Neural cell (in vitro differentiated cells): ENCODE measurements around the gene PCDHGA4. TPM values are rescaled to one million over a fixed set of nuclear protein-coding genes. Genes with fewer than 3 reads are reported as not detected.
"Not testable (repeated sequence)": the region's sequence is repeated elsewhere in the genome, so short reads cannot be mapped to it uniquely, and the experiment has no call there.

Experiments used
- H2AFZ ChIP-seq: fragments of 200-600, 300-800 bp; sonication (generic), shearing (Covaris generic); 2 replicates; pipeline ENCODE4 v1.6.0; 2014; ENCODE audit warnings: low read depth, mild to moderate bottlenecking, antibody characterized with exemption, low read length, moderate library complexity
- H3F3A ChIP-seq: fragments of 200-600 bp; shearing (Covaris generic); 2 replicates; pipeline ENCODE4 v1.6.1; 2016; ENCODE audit warnings: mild to moderate bottlenecking, moderate library complexity, mixed read lengths, antibody characterized with exemption, low read length; ENCODE audit not compliant: insufficient read depth, poor library complexity, severe bottlenecking
- H3K27ac ChIP-seq: fragments of 200-600, 300-800 bp; sonication (generic), shearing (Covaris generic); 2 replicates; pipeline ENCODE4 v1.5.1; 2014; ENCODE audit warnings: mild to moderate bottlenecking, low read length, moderate library complexity
- H3K27me3 ChIP-seq: fragments of 300-800, 200-600 bp; sonication (generic), shearing (Covaris generic); 2 replicates; pipeline ENCODE4 v1.6.0; 2014; ENCODE audit warnings: mild to moderate bottlenecking, low read depth, low read length, moderate library complexity; ENCODE audit not compliant: insufficient read depth
- H3K36me3 ChIP-seq: fragments of 300-800, 200-600 bp; sonication (generic), shearing (Covaris generic); 2 replicates; pipeline ENCODE4 v1.5.1; 2014; ENCODE audit warnings: mild to moderate bottlenecking, antibody characterized with exemption, low read length, moderate library complexity; ENCODE audit not compliant: insufficient read depth
- H3K4me2 ChIP-seq: fragments of 300-800, 200-600 bp; sonication (generic), shearing (Covaris generic); 2 replicates; pipeline ENCODE4 v1.6.0; 2014; ENCODE audit warnings: mild to moderate bottlenecking, low read length
- H3K4me3 ChIP-seq: fragments of 300-800, 200-600 bp; sonication (generic), shearing (Covaris generic); 2 replicates; pipeline ENCODE4 v1.5.1; 2014; ENCODE audit warnings: mild to moderate bottlenecking, low read length, moderate library complexity
- H3K79me2 ChIP-seq: fragments of 200-600 bp; shearing (Covaris generic); replicated peaks from 2 replicates; pipeline ENCODE4 v1.6.0; 2014; ENCODE audit warnings: mild to moderate bottlenecking, low read length, moderate library complexity; ENCODE audit not compliant: insufficient read depth
- H3K9ac ChIP-seq: fragments of 300-800, 200-600 bp; sonication (generic), shearing (Covaris generic); 2 replicates; pipeline ENCODE4 v1.6.1; 2016; ENCODE audit warnings: mild to moderate bottlenecking, low read length, mixed read lengths
- H3K9me2 ChIP-seq: fragments of 200-600 bp; shearing (Covaris generic); 2 replicates; pipeline ENCODE4 v1.6.1; 2016; ENCODE audit warnings: mild to moderate bottlenecking, low read length, mixed read lengths; ENCODE audit not compliant: insufficient read depth
- H3K9me3 ChIP-seq: fragments of 200-600, 300-800 bp; sonication (generic), shearing (Covaris generic); 2 replicates; pipeline ENCODE4 v1.6.1; 2016; ENCODE audit warnings: mild to moderate bottlenecking, mixed run types, low read length, moderate library complexity, mixed read lengths
- H4K20me1 ChIP-seq: fragments of 200-600 bp; shearing (Covaris generic); 2 replicates; pipeline ENCODE4 v1.6.1; 2016; ENCODE audit warnings: mild to moderate bottlenecking, mixed run types; ENCODE audit not compliant: insufficient read depth
- CTCF ChIP-seq: fragments of 450-650 bp; IDR thresholded peaks from 2 replicates; pipeline ENCODE4 v1.5.1; 2014; ENCODE audit warnings: antibody characterized with exemption, mild to moderate bottlenecking, moderate library complexity; ENCODE audit not compliant: poor library complexity, severe bottlenecking
- EP300 ChIP-seq: fragments of 450-650 bp; conservative IDR thresholded peaks from 2 replicates; pipeline ENCODE4 v1.6.1; 2014; ENCODE audit warnings: antibody characterized with exemption, mild to moderate bottlenecking, moderate library complexity; ENCODE audit not compliant: poor library complexity, severe bottlenecking
- EZH2 ChIP-seq: fragments of 200-600, 300-800 bp; shearing (Covaris generic), sonication (generic); IDR thresholded peaks from 2 replicates; pipeline ENCODE4 v1.6.1; 2014; ENCODE audit warnings: antibody characterized with exemption, low read length, borderline replicate concordance, mild to moderate bottlenecking; ENCODE audit not compliant: insufficient read depth, poor library complexity, severe bottlenecking
- MXI1 ChIP-seq: fragments of 450-650 bp; conservative IDR thresholded peaks from 2 replicates; pipeline ENCODE4 v1.6.1; 2014; ENCODE audit warnings: antibody characterized with exemption, mild to moderate bottlenecking; ENCODE audit not compliant: poor library complexity, severe bottlenecking
- POLR2AphosphoS5 ChIP-seq: IDR thresholded peaks from 2 replicates; pipeline ENCODE4 v1.6.1; 2012
- RAD21 ChIP-seq: fragments of 450-650 bp; conservative IDR thresholded peaks from 2 replicates; pipeline ENCODE4 v1.6.1; 2014; ENCODE audit warnings: antibody characterized with exemption, mild to moderate bottlenecking, moderate library complexity
- REST ChIP-seq: IDR thresholded peaks from 2 replicates; pipeline ENCODE4 v1.6.1; 2012; ENCODE audit warnings: borderline replicate concordance
- SMC3 ChIP-seq: fragments of 450-650 bp; conservative IDR thresholded peaks from 2 replicates; pipeline ENCODE4 v1.6.1; 2014; ENCODE audit warnings: antibody characterized with exemption, mild to moderate bottlenecking, moderate library complexity; ENCODE audit not compliant: poor library complexity
- TAF1 ChIP-seq: IDR thresholded peaks from 2 replicates; pipeline ENCODE4 v1.6.1; 2012; ENCODE audit warnings: low read depth
- polyA plus RNA-seq: library from polyadenylated mRNA; depleted of rRNA; stranded (reverse); fragments of >200 nt; gene quantifications from 2 replicates; pipeline ENCODE4 v1.2.3, GENCODE V29; 2014

PCDHGA4 gene
- polyA plus RNA-seq, 1 donor from 2014 or later = 0.38 TPM

- TF ChIP-seq MXI1 = no peak
- no peak for TF ChIP-seq POLR2AphosphoS5
- TF ChIP-seq REST = no peak
- no peak for TF ChIP-seq EZH2
- no peak for TF ChIP-seq SMC3
- no peak for TF ChIP-seq TAF1
- TF ChIP-seq CTCF = no peak
- no peak for TF ChIP-seq RAD21
- TF ChIP-seq EP300 = no peak
- no peaks in the 10 kb centered on the region for H3K27me3 ChIP-seq
- no peaks in the 10 kb centered on the region for H3K36me3 ChIP-seq
- no peak overlapping the region for H3K27ac ChIP-seq
- H4K20me1 ChIP-seq = no peaks in the 10 kb centered on the region
- H2AFZ ChIP-seq = no peak overlapping the region
- H3K79me2 ChIP-seq = no peaks in the 10 kb centered on the region
- no peak overlapping the region for H3K9ac ChIP-seq
- no peaks in the 10 kb centered on the region for H3K9me2 ChIP-seq
- H3K9me3 ChIP-seq = peaks cover 7% of the 10 kb centered on the region
- no peaks in the 10 kb centered on the region for H3F3A ChIP-seq
- H3K4me2 ChIP-seq = no peak overlapping the region
- H3K4me3 ChIP-seq = no peak overlapping the region
Observed at GRCh38 chr5:141328231-141328630, 26.6 kb upstream of the PCDHGA4 start.

DNA sequence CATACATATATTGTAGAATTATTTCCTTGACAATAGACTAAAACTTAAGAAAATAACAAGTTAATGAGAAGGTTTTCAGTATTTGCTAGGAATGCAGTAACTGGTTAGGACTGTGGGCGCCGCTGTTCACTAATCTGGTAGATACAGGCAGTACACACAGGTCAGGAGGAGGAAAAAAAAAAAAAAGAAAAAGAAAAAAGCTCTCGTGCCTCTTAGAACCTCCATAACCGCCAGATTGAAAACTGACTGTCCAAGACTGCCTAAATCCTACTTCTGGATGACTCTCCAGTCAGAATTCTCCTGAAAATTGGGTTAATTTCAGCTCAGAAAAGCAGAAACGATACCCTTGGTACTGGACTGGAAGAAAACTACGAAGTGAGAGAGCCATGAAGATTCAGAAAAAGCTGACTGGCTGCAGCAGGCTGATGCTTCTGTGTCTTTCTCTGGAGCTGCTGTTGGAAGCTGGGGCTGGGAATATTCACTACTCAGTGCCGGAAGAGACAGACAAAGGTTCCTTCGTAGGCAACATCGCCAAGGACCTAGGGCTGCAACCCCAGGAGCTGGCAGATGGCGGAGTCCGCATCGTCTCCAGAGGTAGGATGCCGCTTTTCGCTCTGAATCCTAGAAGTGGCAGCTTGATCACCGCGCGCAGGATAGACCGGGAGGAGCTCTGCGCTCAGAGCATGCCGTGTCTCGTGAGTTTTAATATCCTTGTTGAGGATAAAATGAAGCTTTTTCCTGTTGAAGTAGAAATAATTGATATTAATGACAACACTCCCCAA lies 24.3 kb upstream of the PCDHGA4 start, which contains the start of gene PCDHGA1:
Gene PCDHGA1, plus strand, starts transcription at position 216 of the 782 bp plus-strand sequence.
- no peaks in the 10 kb centered on the region for H3F3A ChIP-seq
- H3K4me3 ChIP-seq = no peak within 1 kb of the TSS
- TF ChIP-seq CTCF (no peak), SMC3 (no peak), RAD21 (no peak)
- no peaks in the 10 kb centered on the region for H3K9me2 ChIP-seq
- H3K36me3 ChIP-seq = no peaks in the 10 kb centered on the region
- H3K9ac ChIP-seq = no peak within 1 kb of the TSS
- H3K27me3 ChIP-seq = no peaks in the 10 kb centered on the region
- H3K9me3 ChIP-seq = peaks cover 7% of the 10 kb centered on the region
- no peak within 1 kb of the TSS for H2AFZ ChIP-seq
- H3K79me2 ChIP-seq = no peaks in the 10 kb centered on the region
- no peaks in the 10 kb centered on the region for H4K20me1 ChIP-seq
- H3K27ac ChIP-seq = no peak within 1 kb of the TSS
- H3K4me2 ChIP-seq = no peak within 1 kb of the TSS

DNA sequence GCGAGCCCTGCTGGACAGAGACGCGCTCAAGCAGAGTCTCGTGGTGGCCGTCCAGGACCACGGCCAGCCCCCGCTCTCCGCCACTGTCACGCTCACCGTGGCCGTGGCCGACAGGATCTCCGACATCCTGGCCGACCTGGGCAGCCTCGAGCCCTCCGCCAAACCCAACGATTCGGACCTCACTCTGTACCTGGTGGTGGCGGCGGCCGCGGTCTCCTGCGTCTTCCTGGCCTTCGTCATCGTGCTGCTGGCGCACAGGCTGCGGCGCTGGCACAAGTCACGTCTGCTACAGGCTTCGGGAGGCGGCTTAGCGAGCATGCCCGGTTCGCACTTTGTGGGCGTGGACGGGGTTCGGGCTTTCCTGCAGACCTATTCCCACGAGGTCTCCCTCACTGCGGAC lies 22.2 kb upstream of the PCDHGA4 start:
- H3K9me2 ChIP-seq, H3K27ac ChIP-seq, H2AFZ ChIP-seq, H4K20me1 ChIP-seq, H3K4me3 ChIP-seq, H3K27me3 ChIP-seq, H3F3A ChIP-seq, H3K4me2 ChIP-seq, H3K36me3 ChIP-seq, H3K9ac ChIP-seq, H3K9me3 ChIP-seq, H3K79me2 ChIP-seq: not testable (repeated sequence)
